AG09319 (cell line): ENCODE measurements around the gene FMN1.

ENCODE experiments used
- DNase-seq: peaks from one replicate; pipeline ENCODE4 v3.0.0-alpha.2; 2010; ENCODE audit warnings: low read depth; ENCODE audit errors: extremely low read depth
- CTCF ChIP-seq: IDR thresholded peaks from 2 replicates; pipeline ENCODE4 v1.5.1; 2011; ENCODE audit warnings: low read depth, mild to moderate bottlenecking, inconsistent platforms, low read length, moderate library complexity

FMN1 gene

GRCh38 chr15:32818758-32819447 is 375.6 kb downstream of the FMN1 start:
- no peak for TF ChIP-seq CTCF
- peak; percentile 48 for DNase-seq

- no peak for TF ChIP-seq CTCF
- DNase-seq, result no peak
These were observed 376.9 kb downstream of the FMN1 start for GRCh38 chr15:32817577-32817976.

GRCh38 chr15:32807331-32807730 is 387.2 kb downstream of the FMN1 start:
- no peak for TF ChIP-seq CTCF
- DNase-seq, result no peak

GRCh38 chr15:32803631-32804030 is 390.9 kb downstream of the FMN1 start:
- DNase-seq, result no peak
- TF ChIP-seq CTCF, result no peak

GRCh38 chr15:32802286-32802936 is 392.1 kb downstream of the FMN1 start:
- TF ChIP-seq CTCF, result no peak
- peak; percentile 83 for DNase-seq

- DNase-seq, result no peak
- no peak for TF ChIP-seq CTCF
These were observed 394.5 kb downstream of the FMN1 start for GRCh38 chr15:32799936-32800535.

- no peak for TF ChIP-seq CTCF
These were observed 397.7 kb downstream of the FMN1 start for GRCh38 chr15:32796856-32797255.

More at GRCh38 chr15:32796856-32797255, 397.7 kb downstream of the FMN1 start:
- no peak for DNase-seq
